Measurements from ENCODE around the gene ATXN1.

ATXN1 gene

DNA sequence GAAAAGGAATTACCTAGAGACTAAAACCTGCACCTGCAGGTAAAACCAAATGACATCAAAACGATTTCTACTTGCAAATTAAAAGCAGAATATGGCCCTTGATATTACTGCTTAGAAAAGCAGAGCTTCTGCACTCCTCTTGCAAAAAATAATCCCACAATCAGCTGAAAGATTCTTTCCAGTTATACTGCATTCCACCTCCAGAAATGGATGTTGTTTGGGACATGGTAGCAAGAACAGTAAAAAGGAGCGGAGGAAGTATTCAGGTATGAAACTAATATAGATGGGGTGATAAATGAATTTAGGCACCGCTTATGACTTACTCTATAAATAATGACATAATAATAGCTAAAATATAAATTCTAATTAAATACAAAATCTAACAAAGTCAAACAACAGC lies 14.9 kb downstream of the ATXN1 start:
- Histone ChIP-seq H3K9me3 (ENCODE audit: control insufficient read depth, low read length) (no peaks in the 10 kb centered on the region), H3K4me3 (ENCODE audit: low read length) (no peak overlapping the region), H3K9ac (ENCODE audit: low read length) (no peak overlapping the region), H3K4me1 (ENCODE audit: control insufficient read depth, insufficient read depth, low read length) (peaks cover 16% of the 10 kb centered on the region), H3K27me3 (ENCODE audit: control insufficient read depth, insufficient read depth, low read length) (no peaks in the 10 kb centered on the region), H3K36me3 (ENCODE audit: control insufficient read depth, insufficient read depth, low read length) (no peaks in the 10 kb centered on the region)

DNA sequence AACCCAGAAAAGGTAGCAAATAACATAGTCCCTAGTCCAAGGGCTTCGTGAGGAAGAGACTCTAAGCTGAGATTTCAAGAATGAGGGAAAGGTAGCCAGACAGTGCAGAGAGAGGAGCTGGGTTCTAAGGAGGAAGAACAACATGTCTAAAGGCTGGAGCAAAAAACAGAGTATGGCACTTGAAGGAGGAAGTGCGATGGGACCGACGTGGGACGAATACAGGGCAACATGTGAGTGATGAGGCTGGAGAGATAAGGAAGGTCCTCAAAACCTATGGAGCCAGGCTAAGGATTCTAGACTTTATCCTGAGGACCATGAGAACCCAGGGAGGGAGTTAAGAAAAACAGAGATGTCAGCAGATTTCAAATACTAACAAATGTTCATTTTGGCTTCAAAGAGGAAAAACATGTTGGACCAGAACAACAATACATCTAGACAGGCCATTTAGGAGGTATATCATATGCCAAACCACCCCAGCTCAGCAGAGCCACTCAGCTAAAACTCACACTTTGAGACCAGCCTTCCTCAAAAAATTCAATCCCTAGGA lies 17.5 kb downstream of the ATXN1 start:
- Histone ChIP-seq H3K36me3 (ENCODE audit: control insufficient read depth, insufficient read depth, low read length) (no peaks in the 10 kb centered on the region), H3K27me3 (ENCODE audit: control insufficient read depth, insufficient read depth, low read length) (no peaks in the 10 kb centered on the region), H3K4me3 (ENCODE audit: low read length) (no peak overlapping the region), H3K9ac (ENCODE audit: low read length) (no peak overlapping the region), H3K9me3 (ENCODE audit: control insufficient read depth, low read length) (no peaks in the 10 kb centered on the region), H3K4me1 (ENCODE audit: control insufficient read depth, insufficient read depth, low read length) (peaks cover 14% of the 10 kb centered on the region)

DNA sequence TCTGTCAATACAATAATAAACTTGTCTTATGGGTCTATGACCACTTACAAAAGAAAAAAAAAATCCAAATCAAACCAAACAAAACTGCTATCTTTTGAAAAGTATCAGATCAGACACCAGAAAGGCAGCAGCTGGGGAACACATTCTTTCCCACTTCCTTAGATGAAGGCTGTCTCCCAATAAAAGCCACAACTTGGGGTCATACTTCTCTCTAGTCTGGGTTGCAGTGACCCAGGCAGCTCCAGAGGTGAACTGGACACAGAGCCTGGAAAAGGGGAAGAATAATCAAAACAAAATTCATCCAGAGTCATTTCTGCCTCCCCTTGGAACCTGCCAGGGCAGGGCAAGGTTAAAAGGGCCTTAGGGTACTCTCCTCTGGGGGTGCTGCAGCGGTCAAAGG lies 19.1 kb downstream of the ATXN1 start:
- Histone ChIP-seq H3K36me3 (ENCODE audit: control insufficient read depth, insufficient read depth, low read length) (no peaks in the 10 kb centered on the region), H3K9me3 (ENCODE audit: control insufficient read depth, low read length) (no peaks in the 10 kb centered on the region), H3K9ac (ENCODE audit: low read length) (no peak overlapping the region), H3K4me1 (ENCODE audit: control insufficient read depth, insufficient read depth, low read length) (peaks cover 16% of the 10 kb centered on the region), H3K4me3 (ENCODE audit: low read length) (no peak overlapping the region), H3K27me3 (ENCODE audit: control insufficient read depth, insufficient read depth, low read length) (no peaks in the 10 kb centered on the region)

DNA sequence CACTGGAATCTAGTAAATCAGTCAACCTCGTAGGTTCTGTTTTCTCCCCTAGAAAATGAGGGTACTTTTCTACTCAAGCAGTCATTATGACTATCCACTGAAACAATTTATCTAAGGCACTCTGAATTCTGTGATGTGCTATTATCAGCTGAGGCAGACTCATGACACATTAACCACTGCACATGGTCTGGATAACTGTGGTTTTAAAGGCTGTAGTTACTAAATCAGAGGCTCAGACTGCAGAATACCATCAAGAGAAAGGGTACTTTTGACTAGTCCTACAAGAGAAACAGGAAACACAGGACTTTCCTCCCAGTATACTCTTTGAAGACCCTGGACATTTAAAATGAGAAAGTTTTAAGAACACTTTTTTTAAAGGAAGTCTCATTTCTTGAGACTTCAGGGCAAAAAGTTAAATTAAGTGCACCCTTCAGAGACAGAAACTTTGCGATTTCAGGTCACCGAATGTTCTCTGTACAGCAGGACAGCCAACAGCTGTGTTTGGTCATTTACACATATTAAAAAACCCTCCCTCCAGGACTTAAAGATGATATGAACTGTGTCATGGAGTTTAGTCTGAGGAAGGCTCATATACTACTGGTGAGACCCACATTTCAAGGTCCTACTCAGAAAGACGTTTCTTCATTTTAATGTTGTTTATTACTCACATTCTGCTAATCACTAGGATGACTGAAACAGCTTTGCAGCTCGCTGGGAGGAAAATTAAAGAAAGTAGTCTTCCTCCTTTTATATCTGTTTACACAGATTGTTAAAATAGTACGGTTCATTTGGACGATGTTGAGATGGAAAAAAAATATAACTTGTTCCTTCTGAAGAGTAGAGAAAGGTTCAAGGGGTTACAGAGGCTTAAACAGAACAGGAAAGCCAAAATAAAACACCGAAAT lies 19.9 kb downstream of the ATXN1 start:
- no peak overlapping the region for H3K9ac ChIP-seq (ENCODE audit: low read length)
- peaks cover 19% of the 10 kb centered on the region for H3K4me1 ChIP-seq (ENCODE audit: control insufficient read depth, insufficient read depth, low read length)

GRCh38 chr6:16740097-16740496 lies 21.2 kb downstream of the ATXN1 start:
- Histone ChIP-seq H3K27me3 (ENCODE audit: control insufficient read depth, insufficient read depth, low read length) (no peaks in the 10 kb centered on the region), H3K4me1 (ENCODE audit: control insufficient read depth, insufficient read depth, low read length) (peaks cover 20% of the 10 kb centered on the region), H3K9ac (ENCODE audit: low read length) (no peak overlapping the region), H3K4me3 (ENCODE audit: low read length) (no peak overlapping the region), H3K9me3 (ENCODE audit: control insufficient read depth, low read length) (no peaks in the 10 kb centered on the region), H3K36me3 (ENCODE audit: control insufficient read depth, insufficient read depth, low read length) (no peaks in the 10 kb centered on the region)

More for the DNA sequence above, 19.9 kb downstream of the ATXN1 start:
- H3K4me3 ChIP-seq (ENCODE audit: low read length): no peak overlapping the region
- H3K9me3 ChIP-seq (ENCODE audit: control insufficient read depth, low read length): no peaks in the 10 kb centered on the region
- H3K27me3 ChIP-seq (ENCODE audit: control insufficient read depth, insufficient read depth, low read length): no peaks in the 10 kb centered on the region
- H3K36me3 ChIP-seq (ENCODE audit: control insufficient read depth, insufficient read depth, low read length): no peaks in the 10 kb centered on the region

GRCh38 chr6:16739329-16739801 lies 21.9 kb downstream of the ATXN1 start:
- no peak overlapping the region for H3K9ac ChIP-seq (ENCODE audit: low read length)
- H3K36me3 ChIP-seq (ENCODE audit: control insufficient read depth, insufficient read depth, low read length): no peaks in the 10 kb centered on the region
- H3K4me3 ChIP-seq (ENCODE audit: low read length): no peak overlapping the region
- no peaks in the 10 kb centered on the region for H3K27me3 ChIP-seq (ENCODE audit: control insufficient read depth, insufficient read depth, low read length)
- peaks cover 20% of the 10 kb centered on the region for H3K4me1 ChIP-seq (ENCODE audit: control insufficient read depth, insufficient read depth, low read length)
- H3K9me3 ChIP-seq (ENCODE audit: control insufficient read depth, low read length): no peaks in the 10 kb centered on the region

- Histone ChIP-seq H3K9ac (ENCODE audit: low read length) (no peak overlapping the region), H3K4me1 (ENCODE audit: control insufficient read depth, insufficient read depth, low read length) (peaks cover 20% of the 10 kb centered on the region), H3K4me3 (ENCODE audit: low read length) (no peak overlapping the region)
These were observed 23.3 kb downstream of the ATXN1 start for GRCh38 chr6:16737925-16738324.

GRCh38 chr6:16736856-16737775 lies 24.1 kb downstream of the ATXN1 start:
- Histone ChIP-seq H3K9me3 (ENCODE audit: control insufficient read depth, low read length) (no peaks in the 10 kb centered on the region), H3K4me3 (ENCODE audit: low read length) (no peak overlapping the region), H3K9ac (ENCODE audit: low read length) (no peak overlapping the region), H3K36me3 (ENCODE audit: control insufficient read depth, insufficient read depth, low read length) (no peaks in the 10 kb centered on the region), H3K27me3 (ENCODE audit: control insufficient read depth, insufficient read depth, low read length) (no peaks in the 10 kb centered on the region), H3K4me1 (ENCODE audit: control insufficient read depth, insufficient read depth, low read length) (peaks cover 24% of the 10 kb centered on the region)

More at GRCh38 chr6:16737925-16738324, 23.3 kb downstream of the ATXN1 start:
- H3K9me3 ChIP-seq (ENCODE audit: control insufficient read depth, low read length): no peaks in the 10 kb centered on the region
- H3K36me3 ChIP-seq (ENCODE audit: control insufficient read depth, insufficient read depth, low read length): no peaks in the 10 kb centered on the region
- H3K27me3 ChIP-seq (ENCODE audit: control insufficient read depth, insufficient read depth, low read length): no peaks in the 10 kb centered on the region

DNA sequence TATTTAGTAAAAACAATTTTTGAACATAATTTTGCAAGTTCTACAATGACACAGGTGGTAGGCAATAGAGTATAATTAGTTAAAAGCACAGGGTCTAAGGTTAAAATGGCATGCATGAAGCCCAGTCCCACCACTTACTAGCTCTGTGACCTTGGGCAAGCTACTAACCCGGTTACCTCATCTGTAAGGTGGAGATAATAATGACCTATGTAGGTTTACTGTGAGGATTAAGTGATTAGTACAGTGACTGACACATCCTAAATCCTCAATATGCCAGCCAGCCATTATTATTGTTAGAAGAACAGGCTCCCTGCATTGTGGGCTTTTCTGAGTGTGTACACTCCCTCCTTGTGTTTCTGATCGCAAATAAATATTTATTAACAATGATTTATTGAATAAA lies 26.2 kb downstream of the ATXN1 start:
- Histone ChIP-seq H3K4me3 (ENCODE audit: low read length) (no peak overlapping the region), H3K9ac (ENCODE audit: low read length) (no peak overlapping the region), H3K9me3 (ENCODE audit: control insufficient read depth, low read length) (no peaks in the 10 kb centered on the region), H3K4me1 (ENCODE audit: control insufficient read depth, insufficient read depth, low read length) (peaks cover 41% of the 10 kb centered on the region), H3K27me3 (ENCODE audit: control insufficient read depth, insufficient read depth, low read length) (no peaks in the 10 kb centered on the region), H3K36me3 (ENCODE audit: control insufficient read depth, insufficient read depth, low read length) (no peaks in the 10 kb centered on the region)

DNA sequence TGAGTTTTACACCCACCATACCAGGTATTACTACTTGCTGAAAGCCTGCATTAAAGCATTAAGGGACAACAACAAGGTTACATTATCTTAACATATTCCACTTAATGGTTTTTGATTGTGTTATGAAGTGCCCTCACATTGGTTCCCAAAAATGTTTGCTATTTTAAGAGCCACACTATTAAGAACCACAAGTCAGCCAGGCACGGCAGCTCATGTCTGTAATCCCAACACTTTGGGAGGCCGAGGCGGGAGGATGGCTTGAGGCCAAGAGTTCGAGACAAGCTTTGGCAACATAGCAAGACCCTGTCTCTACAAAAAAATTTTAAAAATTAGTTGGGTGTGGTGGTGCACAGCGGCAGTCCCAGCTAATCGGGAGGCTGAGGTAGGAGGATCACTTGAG lies 28.2 kb downstream of the ATXN1 start:
- peaks cover 56% of the 10 kb centered on the region for H3K4me1 ChIP-seq (ENCODE audit: control insufficient read depth, insufficient read depth, low read length)
- H3K27me3 ChIP-seq (ENCODE audit: control insufficient read depth, insufficient read depth, low read length): no peaks in the 10 kb centered on the region
- no peak overlapping the region for H3K9ac ChIP-seq (ENCODE audit: low read length)
- no peaks in the 10 kb centered on the region for H3K36me3 ChIP-seq (ENCODE audit: control insufficient read depth, insufficient read depth, low read length)
- H3K9me3 ChIP-seq (ENCODE audit: control insufficient read depth, low read length): no peaks in the 10 kb centered on the region
- no peak overlapping the region for H3K4me3 ChIP-seq (ENCODE audit: low read length)

DNA sequence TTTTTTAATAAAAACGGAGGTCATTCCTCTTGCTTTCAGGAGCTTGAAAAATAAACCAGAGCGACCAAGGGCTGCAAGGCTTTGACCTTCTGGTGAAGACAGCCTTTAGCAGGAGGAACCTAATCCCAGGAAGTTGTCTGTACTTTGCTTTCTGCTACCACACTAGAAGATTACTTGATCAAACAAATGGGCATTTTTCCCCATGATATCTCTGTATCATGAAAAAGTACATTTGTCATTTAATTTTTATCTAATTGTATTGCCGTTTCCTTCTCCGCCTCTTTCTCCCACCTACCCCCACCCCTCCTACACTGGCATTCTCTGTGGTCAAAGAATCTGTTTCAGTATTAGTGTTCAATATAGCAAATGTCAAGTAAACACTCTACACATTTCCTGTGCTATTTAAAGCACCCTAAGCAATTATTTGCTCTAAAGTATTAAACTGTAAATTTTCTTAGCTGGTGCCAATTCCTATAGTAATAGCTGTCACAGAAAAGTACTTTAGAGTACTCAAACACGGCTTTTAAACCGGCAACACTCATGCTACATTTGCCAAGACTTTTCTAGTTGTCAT lies 29.7 kb downstream of the ATXN1 start:
- Histone ChIP-seq H3K27me3 (ENCODE audit: control insufficient read depth, insufficient read depth, low read length) (no peaks in the 10 kb centered on the region), H3K9me3 (ENCODE audit: control insufficient read depth, low read length) (no peaks in the 10 kb centered on the region), H3K4me1 (ENCODE audit: control insufficient read depth, insufficient read depth, low read length) (peaks cover 46% of the 10 kb centered on the region), H3K9ac (ENCODE audit: low read length) (no peak overlapping the region), H3K4me3 (ENCODE audit: low read length) (no peak overlapping the region), H3K36me3 (ENCODE audit: control insufficient read depth, insufficient read depth, low read length) (no peaks in the 10 kb centered on the region)
